KBM-7 (cell line): ENCODE data around the gene MAN2C1.
"Not testable (repeated sequence)": the region's sequence is repeated elsewhere in the genome, so short reads cannot be mapped to it uniquely, and the experiment has no call there.

ENCODE experiments used
- DNase-seq: peaks from one replicate; pipeline ENCODE4 v3.0.0-alpha.2; 2015
- in situ Hi-C: fragments of 300-500 bp; cut with MboI; formaldehyde crosslinking; loops from 2 replicates; pipeline ENCODE4 v1.14.3; 2020; ENCODE audit warnings: low sequenced_read_pairs, low pct_unique_long_range_greater_than_20kb, mixed read lengths

Gene MAN2C1

GRCh38 chr15:75321711-75322110 lies 46.7 kb downstream of the MAN2C1 start:
- in situ Hi-C loops = loop anchor here (25.0 kb wide), 1 partner anchor 509 kb away; the partner anchor contains the start of gene LMAN1L
- DNase-seq = no peak

DNA sequence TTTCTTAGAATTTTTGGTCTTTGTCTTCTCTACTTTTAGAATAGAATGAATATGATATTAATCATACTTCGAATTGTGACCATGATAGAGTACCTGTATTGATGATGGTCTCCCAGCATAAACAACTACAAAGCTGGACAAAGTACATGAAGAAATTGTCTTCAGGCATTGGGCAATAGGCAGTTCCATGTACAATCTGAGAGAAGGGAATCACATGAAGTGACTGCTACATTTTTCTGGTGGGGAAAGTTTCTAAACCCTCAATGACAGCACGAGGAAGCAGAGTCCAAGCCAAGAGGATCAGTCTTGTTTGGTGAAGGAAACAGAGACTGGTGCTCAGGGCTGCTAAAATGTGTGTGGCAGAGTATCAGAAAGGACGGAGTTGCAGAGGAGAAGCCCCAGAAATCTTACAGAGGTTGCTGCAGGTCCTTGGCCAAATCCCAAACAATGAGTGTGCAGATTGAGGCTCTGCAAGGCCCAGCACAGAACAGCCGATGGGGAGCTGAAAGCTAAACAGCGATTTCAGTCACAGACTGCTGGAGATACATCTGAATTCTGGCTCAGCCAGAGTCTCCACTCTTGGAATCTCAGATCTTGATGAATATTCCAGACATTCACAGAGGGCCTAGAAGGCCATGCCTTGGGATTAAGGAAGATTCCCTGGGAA lies 49.0 kb downstream of the MAN2C1 start:
- in situ Hi-C loops = loop anchor here (25.0 kb wide), 1 partner anchor 507 kb away; the partner anchor contains the start of gene LMAN1L
- not testable (repeated sequence) for DNase-seq

DNA sequence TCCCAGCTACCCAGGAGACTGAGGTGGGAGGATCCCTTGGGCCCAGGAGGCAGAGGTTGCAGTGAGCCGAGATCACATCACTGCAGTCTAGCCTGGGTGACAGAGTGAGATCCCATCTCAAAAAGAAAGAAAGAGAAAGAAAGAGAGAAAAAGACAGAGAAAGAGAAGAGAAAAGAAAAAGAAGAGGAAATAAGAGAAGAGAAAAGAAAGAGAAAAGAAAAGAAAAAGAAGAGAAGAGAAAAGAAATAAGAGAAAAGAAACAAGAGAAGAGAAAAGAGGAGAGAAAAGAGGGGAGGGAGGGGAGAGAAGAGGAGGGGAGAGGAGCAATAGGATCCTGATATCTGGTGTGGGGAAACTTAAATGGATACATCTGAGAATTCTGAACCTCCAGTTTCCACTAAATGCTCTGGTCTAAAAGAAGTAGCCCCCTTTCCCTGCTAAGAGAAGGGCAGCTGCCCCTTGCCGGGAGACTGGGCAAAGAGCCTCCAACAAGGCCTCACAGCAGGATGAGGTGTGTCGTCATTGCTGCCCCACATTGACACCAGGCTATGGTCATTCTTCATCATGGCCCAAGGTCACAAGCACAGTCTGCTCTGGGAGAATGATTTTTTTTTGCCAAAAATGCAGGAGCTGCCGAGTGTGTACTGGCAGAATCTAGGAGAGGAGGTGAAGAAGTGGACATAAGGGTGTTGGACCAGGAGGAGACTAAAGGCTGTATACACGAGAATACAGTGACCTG lies 53.7 kb downstream of the MAN2C1 start:
- in situ Hi-C loops = loop anchor here (25.0 kb wide), 1 partner anchor 502 kb away; the partner anchor contains the start of gene LMAN1L
- DNase-seq = no peak

GRCh38 chr15:75313116-75313845 lies 55.1 kb downstream of the MAN2C1 start:
- no peak for DNase-seq
- in situ Hi-C loops = loop anchor here (25.0 kb wide), 1 partner anchor 501 kb away; the partner anchor contains the start of gene LMAN1L

DNA sequence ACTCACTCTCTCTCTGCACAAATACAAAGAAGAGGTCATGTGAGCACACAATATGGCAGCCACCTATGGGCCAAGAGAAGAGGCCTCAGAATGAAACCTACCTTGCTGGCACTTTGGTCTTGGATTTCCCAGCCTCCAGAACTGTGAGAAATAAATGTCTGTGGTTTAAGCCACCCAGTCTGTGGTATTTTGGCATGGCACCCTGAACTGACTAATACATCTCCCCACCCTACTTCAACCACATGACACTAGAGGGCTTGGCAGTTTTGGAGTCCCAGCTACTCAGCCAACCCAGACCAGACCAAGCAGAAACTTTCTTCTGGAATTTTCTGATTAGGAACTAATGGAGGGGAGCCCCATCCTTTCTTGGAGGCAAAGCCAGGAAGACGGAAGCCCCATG lies 55.9 kb downstream of the MAN2C1 start:
- not testable (repeated sequence) for DNase-seq
- in situ Hi-C loops = loop anchor here (25.0 kb wide), 1 partner anchor 500 kb away; the partner anchor contains the start of gene LMAN1L

DNA sequence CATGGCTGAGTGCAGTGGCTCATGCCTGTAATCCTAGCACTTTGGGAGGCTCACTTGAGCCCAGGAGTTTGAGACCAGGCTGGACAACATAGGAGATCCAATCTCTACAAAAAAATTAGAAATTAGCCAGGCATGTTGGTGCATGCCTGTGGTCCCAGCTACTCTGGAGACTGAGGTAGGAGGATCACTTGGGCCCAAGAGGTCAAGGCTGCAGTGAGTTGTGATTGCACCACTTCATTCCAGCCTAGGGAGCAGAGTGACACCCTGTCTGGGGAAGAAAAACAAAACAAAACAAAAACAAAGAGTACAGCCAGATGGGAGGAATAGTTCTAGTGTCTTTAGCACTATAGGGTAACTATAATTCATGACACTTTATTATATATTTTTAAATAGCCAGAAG lies 58.7 kb downstream of the MAN2C1 start:
- no peak for DNase-seq
- in situ Hi-C loops = loop anchor here (25.0 kb wide), 1 partner anchor 497 kb away; the partner anchor contains the start of gene LMAN1L

DNA sequence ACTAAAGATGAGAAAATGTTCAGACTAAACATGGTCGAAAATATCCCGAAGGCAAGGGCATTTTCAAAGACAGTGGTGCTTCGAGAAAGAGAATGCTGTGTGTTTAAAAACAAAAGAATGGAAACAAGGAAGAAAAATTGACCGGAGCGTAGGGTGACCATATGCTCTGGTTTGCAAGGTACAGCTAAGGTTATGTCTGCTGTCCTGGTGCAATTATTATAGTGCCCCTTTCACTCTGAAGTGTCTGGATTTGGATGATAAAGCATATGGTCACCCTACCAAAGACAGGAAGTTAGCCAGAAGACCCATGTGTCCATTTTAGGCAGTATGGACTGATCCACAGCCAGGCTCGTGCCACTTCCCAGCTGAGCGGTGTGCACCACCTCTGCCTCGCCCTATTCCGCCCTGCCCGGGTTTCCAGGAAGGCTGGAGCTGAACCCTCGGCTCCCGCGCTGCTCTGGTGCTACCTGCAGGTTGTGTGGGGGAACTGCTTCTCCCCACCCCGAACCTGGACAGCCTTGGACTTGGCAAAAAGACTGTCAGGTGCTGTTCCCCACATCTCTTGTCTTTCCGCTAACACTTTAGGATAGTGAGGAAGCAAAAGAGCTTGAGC lies 60.5 kb downstream of the MAN2C1 start:
- in situ Hi-C loops = loop anchor here (25.0 kb wide), 1 partner anchor 496 kb away; the partner anchor contains the start of gene LMAN1L
- peak; percentile 84 for DNase-seq

- in situ Hi-C loops = loop anchor here (25.0 kb wide), 1 partner anchor 494 kb away; the partner anchor contains the start of gene LMAN1L
- DNase-seq = no peak
Measured at GRCh38 chr15:75306188-75306587, 62.2 kb downstream of the MAN2C1 start.
